ENCODE measurements around the gene FBRS.
"Not testable (repeated sequence)": the region's sequence is repeated elsewhere in the genome, so short reads cannot be mapped to it uniquely, and the experiment has no call there.

FBRS gene

GRCh38 chr16:30628628-30629540 is 29.3 kb upstream of the FBRS start:
- H3K4me3 ChIP-seq (ENCODE audit: control insufficient read depth, low read depth, low read length): no peak overlapping the region
- DNase-seq (ENCODE audit: low read depth): no peak
- TF ChIP-seq, protein P1, sequence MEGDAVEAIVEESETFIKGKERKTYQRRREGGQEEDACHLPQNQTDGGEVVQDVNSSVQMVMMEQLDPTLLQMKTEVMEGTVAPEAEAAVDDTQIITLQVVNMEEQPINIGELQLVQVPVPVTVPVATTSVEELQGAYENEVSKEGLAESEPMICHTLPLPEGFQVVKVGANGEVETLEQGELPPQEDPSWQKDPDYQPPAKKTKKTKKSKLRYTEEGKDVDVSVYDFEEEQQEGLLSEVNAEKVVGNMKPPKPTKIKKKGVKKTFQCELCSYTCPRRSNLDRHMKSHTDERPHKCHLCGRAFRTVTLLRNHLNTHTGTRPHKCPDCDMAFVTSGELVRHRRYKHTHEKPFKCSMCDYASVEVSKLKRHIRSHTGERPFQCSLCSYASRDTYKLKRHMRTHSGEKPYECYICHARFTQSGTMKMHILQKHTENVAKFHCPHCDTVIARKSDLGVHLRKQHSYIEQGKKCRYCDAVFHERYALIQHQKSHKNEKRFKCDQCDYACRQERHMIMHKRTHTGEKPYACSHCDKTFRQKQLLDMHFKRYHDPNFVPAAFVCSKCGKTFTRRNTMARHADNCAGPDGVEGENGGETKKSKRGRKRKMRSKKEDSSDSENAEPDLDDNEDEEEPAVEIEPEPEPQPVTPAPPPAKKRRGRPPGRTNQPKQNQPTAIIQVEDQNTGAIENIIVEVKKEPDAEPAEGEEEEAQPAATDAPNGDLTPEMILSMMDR (IDR thresholded peaks at IDR 0.05; ENCODE audit: control insufficient read depth, insufficient read depth, low read depth, low read length, missing control alignments): peak; percentile 91

DNA sequence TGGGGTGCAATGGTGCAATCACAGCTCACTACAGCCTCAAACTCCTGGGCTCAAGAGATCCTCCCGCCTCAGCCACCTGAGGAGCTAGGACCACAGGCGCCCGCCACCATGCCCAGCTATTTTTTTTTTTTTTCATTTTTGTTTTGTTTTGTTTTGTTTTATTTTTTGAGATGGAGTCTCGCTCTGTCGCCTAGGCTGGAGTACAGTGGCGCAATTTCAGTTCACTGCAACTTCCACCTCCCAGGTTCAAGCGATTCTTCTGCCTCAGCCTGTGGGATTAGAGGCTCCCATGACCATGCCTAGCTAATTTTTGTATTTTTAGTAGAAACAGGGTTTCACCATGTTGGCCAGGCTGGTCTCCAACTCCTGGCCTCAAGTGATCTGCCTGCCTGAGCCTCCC is 25.8 kb upstream of the FBRS start:
- not testable (repeated sequence) for H3K4me3 ChIP-seq (ENCODE audit: control insufficient read depth, low read depth, low read length); DNase-seq (ENCODE audit: low read depth)

DNA sequence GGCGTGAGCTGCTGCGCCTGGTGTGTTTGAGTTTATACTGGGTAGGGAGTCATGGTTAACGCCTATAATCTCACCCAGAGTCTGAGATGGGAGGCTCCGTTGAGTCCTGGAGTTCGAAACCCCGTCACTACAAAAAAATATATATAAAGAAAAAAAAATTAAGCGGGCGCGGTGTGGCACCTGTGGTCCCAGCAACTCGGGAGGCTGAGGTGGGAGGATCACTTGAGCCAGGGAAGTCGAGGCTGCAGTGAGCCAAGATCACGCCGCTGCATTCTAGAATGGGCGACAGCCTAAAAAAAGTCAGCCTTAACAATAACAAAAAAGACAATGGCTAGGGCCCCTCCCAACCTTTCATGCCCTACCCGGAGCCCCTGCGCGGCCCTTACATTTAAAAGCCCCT is 24.7 kb upstream of the FBRS start:
- no peak for DNase-seq (ENCODE audit: low read depth)
- TF ChIP-seq, protein P1 (IDR thresholded peaks at IDR 0.05; ENCODE audit: control insufficient read depth, insufficient read depth, low read depth, low read length, missing control alignments): no peak

GRCh38 chr16:30636599-30636998 is 21.6 kb upstream of the FBRS start:
- TF ChIP-seq, protein P1 (IDR thresholded peaks at IDR 0.05; ENCODE audit: control insufficient read depth, insufficient read depth, low read depth, low read length, missing control alignments): no peak
- DNase-seq (ENCODE audit: low read depth): no peak
- no peak overlapping the region for H3K4me3 ChIP-seq (ENCODE audit: control insufficient read depth, low read depth, low read length)

More for the DNA sequence above, 24.7 kb upstream of the FBRS start:
- peak overlapping the region; percentile 55 for H3K4me3 ChIP-seq (ENCODE audit: control insufficient read depth, low read depth, low read length)

DNA sequence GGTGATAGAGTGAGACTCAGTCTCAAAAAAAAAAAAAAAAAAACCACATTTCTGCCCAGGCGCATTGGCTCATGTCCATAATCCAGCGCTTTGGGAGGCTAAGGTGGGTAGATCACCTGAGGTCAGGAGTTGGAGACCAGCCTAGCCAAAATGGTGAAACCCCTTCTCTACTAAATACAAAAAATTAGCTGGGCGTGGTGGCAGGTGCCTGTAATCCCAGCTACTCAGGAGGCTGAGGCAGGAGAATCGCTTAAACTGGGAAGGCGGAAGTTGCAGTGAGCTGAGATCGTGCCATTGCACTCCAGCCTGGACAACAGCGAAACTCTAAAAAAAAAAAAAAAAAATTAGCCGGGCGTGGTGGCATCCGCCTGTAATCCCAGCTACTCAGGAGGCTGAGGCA is 21.1 kb upstream of the FBRS start:
- not testable (repeated sequence) for H3K4me3 ChIP-seq (ENCODE audit: control insufficient read depth, low read depth, low read length); DNase-seq (ENCODE audit: low read depth)

GRCh38 chr16:30637944-30638343 is 20.3 kb upstream of the FBRS start:
- H3K4me3 ChIP-seq (ENCODE audit: control insufficient read depth, low read depth, low read length): no peak overlapping the region
- DNase-seq (ENCODE audit: low read depth): no peak
- TF ChIP-seq, protein P1 (IDR thresholded peaks at IDR 0.05; ENCODE audit: control insufficient read depth, insufficient read depth, low read depth, low read length, missing control alignments): peak; percentile 70

DNA sequence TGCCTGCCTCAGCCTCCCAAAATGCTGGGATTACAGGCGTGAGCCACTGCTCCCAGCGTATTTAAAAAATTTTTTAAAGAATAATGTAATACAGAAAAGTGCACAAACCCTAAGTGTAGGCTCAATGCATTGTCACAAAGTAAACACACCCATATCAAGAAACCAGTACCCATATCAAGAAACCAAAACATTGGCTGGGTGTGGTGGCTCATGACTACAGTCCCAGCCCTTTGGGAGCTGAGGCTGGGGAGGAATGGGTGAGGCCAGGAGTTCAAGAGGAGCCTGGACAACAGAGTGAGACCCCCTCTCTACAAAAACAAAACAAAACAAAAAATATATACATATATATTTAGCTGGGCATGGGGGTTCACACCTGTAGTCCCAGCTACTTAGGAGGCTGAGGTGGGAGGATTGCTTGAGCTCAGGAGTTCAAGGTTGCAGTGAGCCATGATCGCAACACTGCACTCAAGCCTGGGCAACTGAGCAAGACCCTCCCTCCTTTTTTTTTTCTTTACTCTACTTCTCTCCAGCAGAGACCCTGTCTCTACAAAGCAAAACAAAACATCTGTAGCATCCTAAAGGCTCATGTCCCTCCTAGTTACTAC is 16.8 kb upstream of the FBRS start:
- no peak overlapping the region for H3K4me3 ChIP-seq (ENCODE audit: control insufficient read depth, low read depth, low read length)
- TF ChIP-seq, protein P1 (IDR thresholded peaks at IDR 0.05; ENCODE audit: control insufficient read depth, insufficient read depth, low read depth, low read length, missing control alignments): no peak
- DNase-seq (ENCODE audit: low read depth): no peak

Measured in AG09309 (cell line).